B cell (primary cell): ENCODE data around the gene GLRX5.

Experiments
- CTCF ChIP-seq: fragments of 200-600 bp; IDR thresholded peaks from one replicate; pipeline ENCODE4 v1.8.0; 2022; ENCODE audit warnings: antibody characterized with exemption, mild to moderate bottlenecking
- EZH2 ChIP-seq: IDR thresholded peaks from 2 replicates; pipeline ENCODE4 v1.6.1; 2012; ENCODE audit warnings: borderline replicate concordance, low read depth, mild to moderate bottlenecking, moderate library complexity, low read length; ENCODE audit not compliant: insufficient read depth, poor library complexity, severe bottlenecking

DNA sequence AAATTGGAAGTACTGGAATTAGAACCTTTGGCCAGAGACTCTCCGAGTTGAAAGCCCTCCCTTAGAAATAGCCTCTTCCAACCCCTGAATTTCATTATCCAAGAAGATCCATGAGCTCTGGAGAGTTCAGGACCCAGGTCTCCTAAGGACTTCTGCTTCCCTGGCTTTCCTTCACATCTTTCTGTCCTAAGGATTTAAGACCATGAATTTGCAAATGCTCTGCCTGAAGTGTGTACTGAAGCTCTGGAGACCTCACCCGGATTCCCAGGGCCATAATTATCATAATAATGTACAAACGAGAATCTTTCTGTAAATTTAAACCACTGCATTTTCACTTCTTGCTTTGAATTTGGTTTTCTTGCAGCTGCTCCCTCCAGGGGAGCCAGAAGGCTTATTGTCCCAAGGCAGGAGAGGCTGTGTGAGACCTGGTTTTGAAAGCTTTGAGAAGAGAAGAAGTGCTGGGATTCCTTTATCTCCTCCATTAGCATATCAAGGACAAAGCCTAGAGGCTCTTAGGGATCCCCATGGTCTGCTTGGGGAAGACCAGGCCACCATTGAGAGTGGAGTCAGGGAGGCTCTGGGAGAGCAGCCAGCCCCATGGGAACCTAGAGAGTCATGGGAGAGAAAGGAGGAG is 41.1 kb downstream of the GLRX5 start:
- TF ChIP-seq CTCF (no peak), EZH2 (no peak)
